Lung (tissue), 12 donors: ENCODE measurements around the gene FBXO38. TPM values are rescaled to one million over a fixed set of nuclear protein-coding genes. Genes with fewer than 3 reads are reported as not detected.

Experiments used
- ATAC-seq: fragments of 200-7000 bp; cut with Tn5 transposase; one replicate; pipeline ENCODE4 v1.9.1; 2020; ENCODE audit warnings: moderate number of reproducible peaks; ENCODE audit not compliant: insufficient read depth, low FRiP score
- DNase-seq, 3 donors: peaks; one replicate each; pipeline ENCODE4 v3.0.0-alpha.2; 2013 to 2017
- H3K27ac ChIP-seq, 2 donors: one replicate each; pipeline ENCODE4 v1.5.1; 2013; ENCODE audit warnings: mild to moderate bottlenecking in 2 of 2, moderate library complexity in 2 of 2, control low read depth in 1 of 2, inconsistent platforms in 1 of 2, low read depth in 1 of 2, low read length in 1 of 2
- H3K27me3 ChIP-seq, 3 donors: one replicate each; pipeline ENCODE4 v1.5.1; 2013; ENCODE audit warnings: low read length in 2 of 3; ENCODE audit not compliant: control insufficient read depth in 3 of 3, insufficient read depth in 3 of 3
- H3K36me3 ChIP-seq, 4 donors: one replicate each; pipeline ENCODE4 v1.5.1; 2013; ENCODE audit warnings: low read length in 4 of 4, mild to moderate bottlenecking in 1 of 4, moderate library complexity in 1 of 4; ENCODE audit not compliant: control insufficient read depth in 4 of 4, insufficient read depth in 4 of 4
- H3K4me1 ChIP-seq, 5 donors: one replicate each; pipeline ENCODE4 v1.5.1; 2013; ENCODE audit warnings: low read length in 5 of 5, mild to moderate bottlenecking in 2 of 5, moderate library complexity in 1 of 5; ENCODE audit not compliant: control insufficient read depth in 5 of 5, insufficient read depth in 5 of 5
- H3K4me3 ChIP-seq: one replicate; pipeline ENCODE4 v1.5.1; 2013; ENCODE audit warnings: mild to moderate bottlenecking, control low read depth, moderate library complexity
- H3K9ac ChIP-seq, 2 donors: one replicate each; pipeline ENCODE4 v1.5.1; 2013; ENCODE audit warnings: low read length in 2 of 2, control low read depth in 1 of 2; ENCODE audit not compliant: insufficient read depth in 1 of 2
- H3K9me3 ChIP-seq, 4 donors: one replicate each; pipeline ENCODE4 v1.5.1; 2013; ENCODE audit warnings: low read length in 3 of 4, mild to moderate bottlenecking in 1 of 4, moderate library complexity in 1 of 4; ENCODE audit not compliant: control insufficient read depth in 4 of 4, insufficient read depth in 3 of 4
- CTCF ChIP-seq: IDR thresholded peaks from 2 replicates; pipeline ENCODE4 v1.5.1; 2012; ENCODE audit warnings: mild to moderate bottlenecking; ENCODE audit errors: control extremely low read depth, extremely low read depth
- WGBS, 2 donors: extraction: QIAGEN DNeasy Blood & Tissue Kit; methylation state at CpG; one replicate each; pipeline ENCODE4 v1.1.7; 2013; 5-methylcytosine and 5-hydroxymethylcytosine counted together
- polyA plus RNA-seq, 2 donors: library from polyadenylated mRNA; stranded (reverse); fragments of 200-250 nt; gene quantifications; one replicate each; pipeline ENCODE4 v1.2.1, GENCODE V29; 2013
- total RNA-seq, 2 donors: library from RNA; depleted of rRNA in 1 of 2; stranded (reverse); fragments of >200 nt in 1 of 2; gene quantifications; one replicate each; pipeline ENCODE4 v1.2.1, GENCODE V29; 2014 to 2021
- donor health status: control.
- donor health status: control.
- donor health status: Bipolar disorder and iron deficiency.
- donor health status: healthy.
- donor health status: DM: yes; HTN: yes; CAD: no.

FBXO38 gene
- total and polyA plus RNA-seq, 4 donors = 18.5 to 77.2 (median 41.7) TPM

GRCh38 chr5:148368299-148368698, 15.5 kb upstream of the FBXO38 start:
- TF ChIP-seq CTCF = no peak
- H3K27ac ChIP-seq = no peak overlapping the region
- no peaks in the 10 kb centered on the region for H3K27me3 ChIP-seq

GRCh38 chr5:148372166-148372725, 11.5 kb upstream of the FBXO38 start:
- 54 to 57% methylated on average over 2 of the region's 2 CpGs for WGBS, 2 donors
- peaks cover 0 to 6% (median under 1%) of the 10 kb centered on the region in 4 donors for H3K36me3 ChIP-seq
- H3K9me3 ChIP-seq = no peaks in the 10 kb centered on the region
- DNase-seq (no peak), ATAC-seq (no peak)
- TF ChIP-seq CTCF = no peak
- H3K27me3 ChIP-seq = no peaks in the 10 kb centered on the region
- H3K4me3 ChIP-seq = no peak overlapping the region
- no peak overlapping the region for H3K9ac ChIP-seq
- H3K4me1 ChIP-seq = peaks cover 0 to 11% (median 0%) of the 10 kb centered on the region in 5 donors
- no peak overlapping the region for H3K27ac ChIP-seq

More at GRCh38 chr5:148368299-148368698, 15.5 kb upstream of the FBXO38 start:
- H3K4me3 ChIP-seq = no peak overlapping the region
- H3K9ac ChIP-seq = no peak overlapping the region
- H3K9me3 ChIP-seq = no peaks in the 10 kb centered on the region
- H3K4me1 ChIP-seq = peaks cover 0 to 2% (median 0%) of the 10 kb centered on the region in 5 donors
- ATAC-seq (no peak), DNase-seq (no peak)
- no peaks in the 10 kb centered on the region for H3K36me3 ChIP-seq

GRCh38 chr5:148372893-148373292, 10.9 kb upstream of the FBXO38 start:
- DNase-seq (no peak), ATAC-seq (no peak)
- Histone ChIP-seq H3K4me3 (no peak overlapping the region), H3K9me3 (no peaks in the 10 kb centered on the region), H3K27ac (no peak overlapping the region), H3K4me1 (peaks cover 0 to 11% (median 0%) of the 10 kb centered on the region in 5 donors), H3K9ac (no peak overlapping the region), H3K27me3 (no peaks in the 10 kb centered on the region), H3K36me3 (peaks cover 0 to 6% (median under 1%) of the 10 kb centered on the region in 4 donors)
- TF ChIP-seq CTCF = no peak
